A549 (cell line): ENCODE results near the gene KCNJ9. TPM values are rescaled to one million over a fixed set of nuclear protein-coding genes. Genes with fewer than 3 reads are reported as not detected.

Experiments
- ATAC-seq, 2 experiments: fragments of 200-7000 bp in 1 of 2; fragments of >200 bp in 1 of 2; cut with Nextera tagmentation in 1 of 2; cut with Tn5 transposase in 1 of 2; 3 replicates each; pipeline versions ENCODE4 v1.8.0 to v1.9.1; 2018 to 2020; ENCODE audit warnings: mild to moderate bottlenecking in 1 of 2, moderate library complexity in 1 of 2
- CTCF ChIA-PET: fragments of 300-600 bp; sonication (Branson Sonifier 250); formaldehyde crosslinking; extraction: SDS; loops from one replicate; lab custom pipeline; 2021; ENCODE audit warnings: antibody characterized with exemption, inconsistent platforms; lab: Yijun Ruan, JAX
- POLR2A ChIA-PET: fragments of 350-600 bp; formaldehyde crosslinking; extraction: SDS; loops from one replicate; lab custom pipeline; 2021; ENCODE audit warnings: antibody characterized with exemption, inconsistent platforms; lab: Yijun Ruan, JAX
- DNase-seq, 2 experiments: peaks; one replicate each; pipeline versions ENCODE4 v3.0.0 to v3.0.0-alpha.2; 2011 to 2016; ENCODE audit warnings: low read depth in 1 of 2, low spot score in 1 of 2
- FAIRE-seq: peaks from 2 replicates; lab custom pipeline; 2011; peaks lifted over from hg19 to GRCh38; lab: Jason Lieb, UNC
- H3K27ac ChIP-seq, 2 experiments: fragments of >200 bp; sonication (Bioruptor Twin); formaldehyde crosslinking; 3 replicates each; pipeline ENCODE4 v1.5.1; 2016 to 2017
- H3K4me1 ChIP-seq: fragments of >200 bp; sonication (Bioruptor Twin); formaldehyde crosslinking; 3 replicates; pipeline ENCODE4 v1.6.1; 2016
- H3K4me2 ChIP-seq: fragments of >200 bp; sonication (Bioruptor Twin); formaldehyde crosslinking; 3 replicates; pipeline ENCODE4 v1.6.1; 2016
- H3K4me3 ChIP-seq: fragments of >200 bp; sonication (Bioruptor Twin); formaldehyde crosslinking; 3 replicates; pipeline ENCODE4 v1.5.1; 2016
- H3K9me3 ChIP-seq: fragments of >200 bp; sonication (Bioruptor Twin); formaldehyde crosslinking; 3 replicates; pipeline ENCODE4 v1.6.1; 2016
- ATOH8 ChIP-seq: fragments of 250-450 bp; sonication (Bioruptor Pico); IDR thresholded peaks from 2 replicates; pipeline ENCODE4 v1.5.0; 2020; ENCODE audit warnings: low read depth, mild to moderate bottlenecking, moderate library complexity
- BCL3 ChIP-seq: fragments of >200 bp; sonication (Bioruptor Twin); formaldehyde crosslinking; IDR thresholded peaks from 3 replicates; pipeline ENCODE4 v1.6.1; 2016
- CBX8 ChIP-seq: fragments of 200-600 bp; sonication (generic); IDR thresholded peaks from 2 replicates; pipeline ENCODE4 v1.6.1; 2016
- CEBPB ChIP-seq, 2 experiments: fragments of >200 bp in 1 of 2; sonication (Bioruptor Twin) in 1 of 2; formaldehyde crosslinking in 1 of 2; IDR thresholded peaks; 2 replicates each; pipeline ENCODE4 v1.6.1; 2012 to 2016
- CHD2 ChIP-seq: fragments of 150-350 bp; IDR thresholded peaks from 2 replicates; pipeline ENCODE4 v1.6.1; 2014; ENCODE audit warnings: low read length; ENCODE audit not compliant: partially characterized antibody
- CTCF ChIP-seq: fragments of >200 bp; sonication (Bioruptor Twin); formaldehyde crosslinking; IDR thresholded peaks from 3 replicates; pipeline ENCODE4 v1.5.1; 2016
- E2F6 ChIP-seq: IDR thresholded peaks from 2 replicates; pipeline ENCODE4 v1.6.1; 2012; ENCODE audit warnings: low read depth, borderline replicate concordance
- EHF ChIP-seq: fragments of 250-450 bp; sonication (Bioruptor Pico); IDR thresholded peaks from 2 replicates; pipeline ENCODE4 v1.5.0; 2020; ENCODE audit warnings: mild to moderate bottlenecking
- FOSB ChIP-seq: fragments of 250-450 bp; sonication (Bioruptor Pico); IDR thresholded peaks from 2 replicates; pipeline ENCODE4 v1.5.0; 2020; ENCODE audit warnings: mild to moderate bottlenecking, moderate library complexity
- FOXS1 ChIP-seq: fragments of 250-450 bp; sonication (Bioruptor Pico); IDR thresholded peaks from 2 replicates; pipeline ENCODE4 v1.5.0; 2020; ENCODE audit warnings: mild to moderate bottlenecking, moderate library complexity
- HDAC2 ChIP-seq: fragments of 200-600 bp; sonication (generic); IDR thresholded peaks from 2 replicates; pipeline ENCODE4 v1.6.1; 2016
- HES2 ChIP-seq: fragments of >200 bp; sonication (Bioruptor Twin); formaldehyde crosslinking; IDR thresholded peaks from 2 replicates; pipeline ENCODE4 v1.6.1; 2016
- HEYL ChIP-seq: fragments of 250-450 bp; sonication (Bioruptor Pico); IDR thresholded peaks from 2 replicates; pipeline ENCODE4 v1.8.0; 2021; ENCODE audit warnings: mild to moderate bottlenecking, moderate library complexity
- HOXA7 ChIP-seq: fragments of 250-450 bp; sonication (Bioruptor Pico); IDR thresholded peaks from 2 replicates; pipeline ENCODE4 v1.5.0; 2020; ENCODE audit warnings: mild to moderate bottlenecking, moderate library complexity
- PHF8 ChIP-seq: fragments of 200-600 bp; sonication (generic); IDR thresholded peaks from 2 replicates; pipeline ENCODE4 v1.6.1; 2016; ENCODE audit warnings: low read depth, mild to moderate bottlenecking, antibody characterized with exemption, moderate library complexity, borderline replicate concordance
- POLR2A ChIP-seq: IDR thresholded peaks from 2 replicates; pipeline ENCODE4 v1.6.1; 2012; ENCODE audit warnings: mild to moderate bottlenecking, low read length
- POLR2AphosphoS2 ChIP-seq: conservative IDR thresholded peaks from 2 replicates; pipeline ENCODE4 v1.6.1; 2012; ENCODE audit warnings: low read length, improper control_type of control experiment, inconsistent platforms
- RCOR1 ChIP-seq: fragments of 150-350 bp; IDR thresholded peaks from 2 replicates; pipeline ENCODE4 v1.6.1; 2014; ENCODE audit warnings: antibody characterized with exemption, low read length, low read depth
- REST ChIP-seq: fragments of 200-600 bp; sonication (generic); IDR thresholded peaks from 2 replicates; pipeline ENCODE4 v1.6.1; 2016; ENCODE audit warnings: antibody characterized with exemption, mild to moderate bottlenecking, moderate library complexity
- RFX5 ChIP-seq: fragments of 450-650 bp; IDR thresholded peaks from 2 replicates; pipeline ENCODE4 v1.7.1; 2014; ENCODE audit warnings: antibody characterized with exemption, mild to moderate bottlenecking, moderate library complexity
- SMC3 ChIP-seq: fragments of >200 bp; sonication (Bioruptor Twin); formaldehyde crosslinking; IDR thresholded peaks from 3 replicates; pipeline ENCODE4 v1.6.1; 2018; ENCODE audit warnings: inconsistent platforms
- SREBF2 ChIP-seq: fragments of 450-650 bp; IDR thresholded peaks from 2 replicates; pipeline ENCODE4 v1.6.1; 2014; ENCODE audit warnings: mild to moderate bottlenecking, moderate library complexity
- TFCP2L1 ChIP-seq: fragments of 250-450 bp; sonication (Bioruptor Pico); IDR thresholded peaks from 2 replicates; pipeline ENCODE4 v1.5.0; 2021; ENCODE audit warnings: mild to moderate bottlenecking
- USF2 ChIP-seq: fragments of 450-650 bp; IDR thresholded peaks from 2 replicates; pipeline ENCODE4 v1.6.1; 2014; ENCODE audit warnings: antibody characterized with exemption
- ZNF302 ChIP-seq: fragments of 250-450 bp; sonication (Bioruptor Pico); IDR thresholded peaks from 2 replicates; pipeline ENCODE4 v1.9.0; 2021; ENCODE audit warnings: inconsistent platforms, mild to moderate bottlenecking, moderate library complexity
- whole genome bisulfite sequencing: methylation state at CpG from one replicate; pipeline ENCODE4 v1.1.6; 2017; ENCODE audit errors: missing lambda C conversion rate; 5-methylcytosine and 5-hydroxymethylcytosine counted together
- polyA plus RNA-seq, 4 experiments: library from polyadenylated mRNA; depleted of rRNA in 3 of 4; stranded (reverse); fragments of >200 nt; fragmentation: RNase III in 1 of 4; extraction: RNeasy Plus Mini Kit Qiagen cat#74134 plus additional on column Dnase treatment in 1 of 4; gene quantifications; 2 replicates in 3 of 4; 3 replicates in 1 of 4; pipeline ENCODE4 v1.2.3, GENCODE V29; 2011 to 2017

The KCNJ9 gene
- polyA plus RNA-seq, 2 of the 4 experiments (the other 2 are of a cell fraction): not detected

- H3K27ac ChIP-seq: no peak overlapping the region
- H3K9me3 ChIP-seq: no peaks in the 10 kb centered on the region
- DNase-seq (no peak), ATAC-seq (no peak), FAIRE-seq (no peak)
- ChIA-PET POLR2A (no interaction called here), CTCF (interaction anchor here (0.9 to 30.0 kb wide), 5 partner anchors 11 to 117 kb away, joined by 3 to 409 read pairs (median 3); partner anchors contain the start of gene KCNJ9)
- no peak overlapping the region for H3K4me3 ChIP-seq
- no peak for TF ChIP-seq POLR2A
- TF ChIP-seq TFCP2L1 (CRISPR knock-in tag): no peak
- no peak for TF ChIP-seq SREBF2
- no peak for TF ChIP-seq CHD2
- TF ChIP-seq ATOH8 (CRISPR knock-in tag): no peak
- TF ChIP-seq HES2: no peak
- no peak for TF ChIP-seq SMC3
- no peak for TF ChIP-seq REST
- no peak for TF ChIP-seq PHF8
- TF ChIP-seq CBX8: no peak
- TF ChIP-seq CEBPB (IDR thresholded peaks at IDR 0.05): no peak
- TF ChIP-seq ZNF302 (CRISPR knock-in tag): no peak
- no peak for TF ChIP-seq RFX5
- TF ChIP-seq HOXA7 (CRISPR knock-in tag): no peak
- 32% methylated on average over 6 of the region's 6 CpGs for WGBS
- no peaks in the 10 kb centered on the region for H3K4me1 ChIP-seq
- H3K4me2 ChIP-seq: no peak overlapping the region
Observed at GRCh38 chr1:160052936-160053335, 28.4 kb upstream of the KCNJ9 start.

GRCh38 chr1:160053548-160054365 lies 27.6 kb upstream of the KCNJ9 start:
- ATAC-seq: no peak

GRCh38 chr1:160056648-160057169 lies 24.6 kb upstream of the KCNJ9 start:
- peaks cover 6% of the 10 kb centered on the region; the same call in 2 of the 3 replicates for H3K4me1 ChIP-seq
- H3K27ac ChIP-seq: no peak overlapping the region
- CTCF ChIA-PET: interaction anchor here (0.6 to 30.0 kb wide), 4 partner anchors 9 to 51 kb away, joined by 4 to 409 read pairs (median 20); partner anchors contain the start of gene KCNJ9
- 35% methylated on average over 1 of the region's 1 CpG for WGBS
- DNase-seq (no peak), FAIRE-seq (no peak), ATAC-seq (no peak)
- H3K4me2 ChIP-seq: no peak overlapping the region
- H3K4me3 ChIP-seq: no peak overlapping the region
- H3K9me3 ChIP-seq: no peaks in the 10 kb centered on the region
- POLR2A ChIA-PET: no interaction called here
- TF ChIP-seq RCOR1 (no peak), HDAC2 (no peak), E2F6 (no peak), ZNF302 (CRISPR knock-in tag) (no peak), USF2 (no peak), BCL3 (no peak), POLR2A (no peak), EHF (CRISPR knock-in tag) (no peak), FOXS1 (no peak), CTCF (no peak), FOSB (CRISPR knock-in tag) (no peak)

More at GRCh38 chr1:160053548-160054365, 27.6 kb upstream of the KCNJ9 start:
- CTCF ChIA-PET: interaction anchor here (0.9 to 30.0 kb wide), 6 partner anchors 9 to 140 kb away, joined by 3 to 409 read pairs (median 4); partner anchors contain the start of gene KCNJ9
- Histone ChIP-seq H3K4me2 (no peak overlapping the region), H3K4me1 (no peaks in the 10 kb centered on the region), H3K4me3 (no peak overlapping the region), H3K27ac (no peak overlapping the region), H3K9me3 (no peaks in the 10 kb centered on the region)
- TF ChIP-seq POLR2AphosphoS2: no peak
- no peak for TF ChIP-seq HEYL
- no peak for TF ChIP-seq CHD2
- 16% methylated on average over 7 of the region's 7 CpGs for WGBS
- DNase-seq (no peak), FAIRE-seq (no peak)
- POLR2A ChIA-PET: no interaction called here
